ENCODE results near the gene SH3BP4. TPM values are rescaled to one million over a fixed set of nuclear protein-coding genes. Genes with fewer than 3 reads are reported as not detected.

SH3BP4 gene
- total and polyA plus RNA-seq, 2 of the 8 experiments (the other 6 are each of a cell fraction or from before 2014, with no cell fraction given) = 28.3 to 35.4 TPM

DNA sequence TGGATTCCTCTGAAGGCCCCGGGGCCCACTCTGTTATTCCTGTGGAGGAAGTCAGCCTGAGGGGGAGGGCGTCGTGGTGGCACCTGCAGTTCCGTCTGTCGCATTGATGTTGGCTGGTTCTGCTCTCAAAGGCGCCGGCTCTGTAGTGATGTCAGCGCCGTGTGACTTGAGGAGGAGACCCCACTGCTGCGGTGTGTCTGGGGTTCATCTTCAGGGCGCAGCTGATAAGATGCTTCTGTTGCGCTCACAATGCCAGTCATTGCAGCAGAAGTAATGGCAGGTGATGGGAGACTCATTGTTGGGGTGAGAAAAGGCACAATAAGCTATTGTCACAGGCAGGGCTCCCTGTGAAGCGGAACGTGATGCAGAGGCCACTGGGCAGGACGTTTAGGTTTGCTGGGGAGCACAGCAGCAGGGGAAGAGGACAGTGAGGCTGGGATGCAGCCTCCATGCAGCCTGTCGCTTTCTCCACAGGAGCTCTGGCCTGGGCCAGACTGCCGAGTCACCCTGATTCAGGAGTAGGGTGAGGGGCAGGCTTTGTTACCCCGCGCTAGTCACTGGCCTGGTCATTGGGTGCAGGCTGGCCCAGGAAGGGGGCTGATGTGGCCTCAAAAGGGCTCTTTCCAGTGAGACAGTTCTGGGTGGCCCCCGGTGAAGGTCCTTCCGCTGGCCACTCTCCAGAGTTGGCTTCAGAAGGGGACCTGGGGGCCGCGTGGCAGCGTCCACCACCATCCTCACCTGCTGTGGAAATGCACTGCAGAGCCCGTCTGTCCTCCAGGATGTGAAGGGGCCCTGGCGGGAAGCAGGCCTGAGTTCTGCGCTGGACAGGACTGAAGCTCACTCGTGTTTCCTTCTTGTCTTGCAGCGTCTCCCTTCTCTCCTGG is 42.9 kb downstream of the SH3BP4 start:
- Histone ChIP-seq H3K4me2 (ENCODE audit: insufficient read depth in 1 of 2, low read depth in 2 of 2, low read length in 2 of 2) (peak overlapping the region in 1 of 2 experiments; percentile 53; a peak in 2 of 4 replicates), H3K23ac (ENCODE audit: insufficient read length) (no peak overlapping the region), H3K4ac (replicated peaks; ENCODE audit: insufficient read length, low read depth, low read length) (peak overlapping the region; percentile 66), H3K4me1 (replicated peaks in 1 of 4; ENCODE audit: control insufficient read depth in 3 of 4, insufficient read depth in 4 of 4, low read length in 3 of 4) (peaks cover 3 to 47% (median 28%) of the 10 kb centered on the region in 4 experiments), H2BK15ac (ENCODE audit: low read length) (0 out of 2 replicates have a peak overlapping the region, but pooled peaks have one; percentile 88), H2AFZ (ENCODE audit: low read length) (no peak overlapping the region), H3K18ac (ENCODE audit: extremely low read depth, low read length) (peak overlapping the region; percentile 88), H2AK5ac (ENCODE audit: low read depth, low read length) (peak overlapping the region; percentile 97), H2BK20ac (ENCODE audit: low read length) (0 out of 2 replicates have a peak overlapping the region, but pooled peaks have one; percentile 90), H4K5ac (ENCODE audit: insufficient read length, low read depth, low read length) (peak overlapping the region; percentile 18), H2BK120ac (replicated peaks; ENCODE audit: low read depth, low read length) (no peak overlapping the region), H3K27ac (ENCODE audit: low read depth, low read length) (peak overlapping the region; percentile 32; the same call in 1 of the 2 replicates), H3K23me2 (ENCODE audit: low read depth, low read length) (no peaks in the 10 kb centered on the region), H3K36me3 (ENCODE audit: control insufficient read depth in 2 of 4, insufficient read depth in 4 of 4, low read length in 3 of 4) (peaks cover 0 to 18% (median 0%) of the 10 kb centered on the region in 4 experiments; a peak in 1 of 8 replicates), H3K4me3 (ENCODE audit: extremely low read depth in 1 of 4, insufficient read depth in 2 of 4, low read depth in 3 of 4, low read length in 4 of 4) (no peak overlapping the region), H2BK12ac (ENCODE audit: low read depth, low read length) (peak overlapping the region; percentile 92), H4K8ac (ENCODE audit: extremely low read depth, insufficient read depth, low read length) (peak overlapping the region; percentile 85), H2BK5ac (ENCODE audit: low read depth, low read length) (peak overlapping the region; percentile 79), H3K79me2 (ENCODE audit: control insufficient read depth in 1 of 2, insufficient read depth in 2 of 2, low read length in 2 of 2) (peaks cover 23 to 85% of the 10 kb centered on the region in 2 experiments), H3K27me3 (replicated peaks in 1 of 4; ENCODE audit: control insufficient read depth in 3 of 4, extremely low read depth in 1 of 4, insufficient read depth in 3 of 4, low read length in 3 of 4) (no peaks in the 10 kb centered on the region), H4K91ac (replicated peaks; ENCODE audit: insufficient read length, low read length) (peak overlapping the region; percentile 88), H3K79me1 (ENCODE audit: low read depth, low read length) (peaks cover 41% of the 10 kb centered on the region), H3K9me3 (ENCODE audit: insufficient read depth in 2 of 2, low read depth in 1 of 2, low read length in 1 of 2) (no peaks in the 10 kb centered on the region), H4K20me1 (replicated peaks in 1 of 2; ENCODE audit: control insufficient read depth in 1 of 2, insufficient read depth in 2 of 2, low read length in 2 of 2) (peaks cover 0 to 11% of the 10 kb centered on the region in 2 experiments), H3K14ac (ENCODE audit: insufficient read length) (no peak overlapping the region), H3K56ac (replicated peaks; ENCODE audit: insufficient read length, low read depth, low read length) (no peak overlapping the region), H3K9ac (replicated peaks in 1 of 4; ENCODE audit: extremely low read depth in 1 of 4, low read depth in 3 of 4, low read length in 3 of 4) (no peak overlapping the region)
- WGBS, 2 experiments (ENCODE audit: extremely low coverage in 1 of 2, insufficient coverage in 1 of 2, insufficient read length in 1 of 2, insufficient replicate concordance in 2 of 2, low coverage in 1 of 2, low lambda C conversion rate in 2 of 2, missing lambda C conversion rate in 1 of 2) = 91% methylated on average over 29 of the region's 29 CpGs; no CpG with 5 or more reads in 1 of the 2 experiments
- CTCF ChIA-PET (ENCODE audit: partially characterized antibody) = interaction anchor here (0.5 to 1.8 kb wide), 5 partner anchors 10 to 602 kb away, joined by 3 to 5 read pairs (median 3); no protein-coding TSS in a partner anchor
- POLR2A ChIA-PET (ENCODE audit: partially characterized antibody) = interaction anchor here (3.7 kb wide), 1 partner anchor 14 kb away, joined by 17 read pairs; no protein-coding TSS in a partner anchor
- DNase-seq (ENCODE audit: low read depth in 1 of 2, low spot score in 2 of 2) (no peak), FAIRE-seq (no peak)
- TF ChIP-seq CBX8 (IDR thresholded peaks at IDR 0.05; ENCODE audit: borderline replicate concordance, low read depth, low read length) = no peak
- TF ChIP-seq MAX (IDR thresholded peaks at IDR 0.05) = no peak
- TF ChIP-seq EP300 (IDR thresholded peaks at IDR 0.05; ENCODE audit: borderline replicate concordance in 1 of 2, low read depth in 2 of 2, low read length in 2 of 2) = no peak
- TF ChIP-seq BACH1 (IDR thresholded peaks at IDR 0.05; ENCODE audit: low read length) = peak; percentile 44; the same call in 1 of the 2 replicates
- no peak for TF ChIP-seq SIN3A (conservative IDR thresholded peaks at IDR 0.05 in 1 of 2, IDR thresholded peaks at IDR 0.05 in 1 of 2; ENCODE audit: low read depth in 1 of 2, low read length in 2 of 2)
- TF ChIP-seq TAF7 (optimal IDR thresholded peaks at IDR 0.05; ENCODE audit: borderline replicate concordance, low read depth, low read length) = no peak
- TF ChIP-seq CHD1 (IDR thresholded peaks at IDR 0.05; ENCODE audit: low read depth, low read length) = no peak
- TF ChIP-seq GABPA (IDR thresholded peaks at IDR 0.05; ENCODE audit: borderline replicate concordance, insufficient read depth, low read length) = no peak
- TF ChIP-seq MAFK (IDR thresholded peaks at IDR 0.05; ENCODE audit: low read depth, low read length) = peak; percentile 37; the same call in 1 of the 2 replicates
